ENCODE measurements around the gene IL18. TPM values are rescaled to one million over a fixed set of nuclear protein-coding genes. Genes with fewer than 3 reads are reported as not detected.

IL18 gene
- total and polyA plus RNA-seq, 2 donors (not counting 1 experiment from before 2014, with no cell fraction given), result 0.17 to 0.23 TPM

- H3K4me3 ChIP-seq (replicated peaks in 1 of 4; ENCODE audit: control extremely low read depth in 1 of 4, insufficient read depth in 1 of 4, low read depth in 3 of 4, low read length in 4 of 4), result no peak overlapping the region
- no peak overlapping the region for H3K9ac ChIP-seq (ENCODE audit: insufficient read depth, low read length)
- no peaks in the 10 kb centered on the region for H3K27me3 ChIP-seq (ENCODE audit: control insufficient read depth, insufficient read depth, low read length)
- no peaks in the 10 kb centered on the region for H3K79me2 ChIP-seq (ENCODE audit: control insufficient read depth, insufficient read depth, low read length)
- no peaks in the 10 kb centered on the region for H3K4me1 ChIP-seq (ENCODE audit: control insufficient read depth, extremely low read depth, insufficient read depth, low read length)
- H4K20me1 ChIP-seq (ENCODE audit: control insufficient read depth, extremely low read depth, insufficient read depth, low read length), result no peaks in the 10 kb centered on the region
- no peaks in the 10 kb centered on the region for H3K9me3 ChIP-seq (ENCODE audit: control insufficient read depth, insufficient read depth, low read depth, low read length)
- no peak overlapping the region for H2AFZ ChIP-seq (ENCODE audit: low read length)
- H3K27ac ChIP-seq (ENCODE audit: insufficient read depth, low read length), result no peak overlapping the region
- DNase-seq (ENCODE audit: low read depth in 2 of 2), result no peak
- TF ChIP-seq CTCF (conservative IDR thresholded peaks at IDR 0.05 in 1 of 2, IDR thresholded peaks at IDR 0.05 in 1 of 2; ENCODE audit: low read depth in 1 of 2, low read length in 2 of 2) (no peak), EZH2 (IDR thresholded peaks at IDR 0.05; ENCODE audit: low read length, missing control alignments) (no peak)
- H3K36me3 ChIP-seq (ENCODE audit: control insufficient read depth, insufficient read depth, low read length), result no peaks in the 10 kb centered on the region
- no peak overlapping the region for H3K4me2 ChIP-seq (ENCODE audit: extremely low read depth, insufficient read depth, low read length)
Measured at GRCh38 chr11:112143597-112143996, 20.3 kb downstream of the IL18 start.

GRCh38 chr11:112134473-112134872, 29.4 kb downstream of the IL18 start:
- no peak overlapping the region for H2AFZ ChIP-seq (ENCODE audit: low read length)
- no peaks in the 10 kb centered on the region for H3K79me2 ChIP-seq (ENCODE audit: control insufficient read depth, insufficient read depth, low read length)
- H3K4me3 ChIP-seq (replicated peaks in 1 of 4; ENCODE audit: control extremely low read depth in 1 of 4, insufficient read depth in 1 of 4, low read depth in 3 of 4, low read length in 4 of 4), result no peak overlapping the region
- H3K27ac ChIP-seq (ENCODE audit: insufficient read depth, low read length), result no peak overlapping the region
- no peaks in the 10 kb centered on the region for H3K36me3 ChIP-seq (ENCODE audit: control insufficient read depth, insufficient read depth, low read length)
- no peak for TF ChIP-seq EZH2 (IDR thresholded peaks at IDR 0.05; ENCODE audit: low read length, missing control alignments)
- no peaks in the 10 kb centered on the region for H3K9me3 ChIP-seq (ENCODE audit: control insufficient read depth, insufficient read depth, low read depth, low read length)
- H3K4me2 ChIP-seq (ENCODE audit: extremely low read depth, insufficient read depth, low read length), result no peak overlapping the region
- H3K27me3 ChIP-seq (ENCODE audit: control insufficient read depth, insufficient read depth, low read length), result no peaks in the 10 kb centered on the region
- H4K20me1 ChIP-seq (ENCODE audit: control insufficient read depth, extremely low read depth, insufficient read depth, low read length), result no peaks in the 10 kb centered on the region
- H3K9ac ChIP-seq (ENCODE audit: insufficient read depth, low read length), result no peak overlapping the region
- H3K4me1 ChIP-seq (ENCODE audit: control insufficient read depth, extremely low read depth, insufficient read depth, low read length), result no peaks in the 10 kb centered on the region
- no peak for DNase-seq (ENCODE audit: low read depth in 2 of 2)

GRCh38 chr11:112132737-112133136, 31.2 kb downstream of the IL18 start:
- TF ChIP-seq EZH2 (IDR thresholded peaks at IDR 0.05; ENCODE audit: low read length, missing control alignments) (no peak), CTCF (conservative IDR thresholded peaks at IDR 0.05 in 1 of 2, IDR thresholded peaks at IDR 0.05 in 1 of 2; ENCODE audit: low read depth in 1 of 2, low read length in 2 of 2) (no peak)
- H3K79me2 ChIP-seq (ENCODE audit: control insufficient read depth, insufficient read depth, low read length), result no peaks in the 10 kb centered on the region

More at GRCh38 chr11:112132737-112133136, 31.2 kb downstream of the IL18 start:
- Histone ChIP-seq H3K4me2 (ENCODE audit: extremely low read depth, insufficient read depth, low read length) (no peak overlapping the region), H2AFZ (ENCODE audit: low read length) (no peak overlapping the region), H3K9ac (ENCODE audit: insufficient read depth, low read length) (no peak overlapping the region), H3K9me3 (ENCODE audit: control insufficient read depth, insufficient read depth, low read depth, low read length) (no peaks in the 10 kb centered on the region), H3K27me3 (ENCODE audit: control insufficient read depth, insufficient read depth, low read length) (no peaks in the 10 kb centered on the region), H3K36me3 (ENCODE audit: control insufficient read depth, insufficient read depth, low read length) (no peaks in the 10 kb centered on the region), H3K4me3 (replicated peaks in 1 of 4; ENCODE audit: control extremely low read depth in 1 of 4, insufficient read depth in 1 of 4, low read depth in 3 of 4, low read length in 4 of 4) (no peak overlapping the region), H4K20me1 (ENCODE audit: control insufficient read depth, extremely low read depth, insufficient read depth, low read length) (no peaks in the 10 kb centered on the region), H3K27ac (ENCODE audit: insufficient read depth, low read length) (no peak overlapping the region), H3K4me1 (ENCODE audit: control insufficient read depth, extremely low read depth, insufficient read depth, low read length) (peaks cover 5% of the 10 kb centered on the region)
- DNase-seq (ENCODE audit: low read depth in 2 of 2), result no peak
